ENCODE results near the gene FHDC1. TPM values are rescaled to one million over a fixed set of nuclear protein-coding genes. Genes with fewer than 3 reads are reported as not detected.
"Not testable (repeated sequence)": the region's sequence is repeated elsewhere in the genome, so short reads cannot be mapped to it uniquely, and the experiment has no call there.

Gene FHDC1
- total and polyA plus RNA-seq, 2 experiments from 2014 or later: 0.18 TPM; not detected in 1

DNA sequence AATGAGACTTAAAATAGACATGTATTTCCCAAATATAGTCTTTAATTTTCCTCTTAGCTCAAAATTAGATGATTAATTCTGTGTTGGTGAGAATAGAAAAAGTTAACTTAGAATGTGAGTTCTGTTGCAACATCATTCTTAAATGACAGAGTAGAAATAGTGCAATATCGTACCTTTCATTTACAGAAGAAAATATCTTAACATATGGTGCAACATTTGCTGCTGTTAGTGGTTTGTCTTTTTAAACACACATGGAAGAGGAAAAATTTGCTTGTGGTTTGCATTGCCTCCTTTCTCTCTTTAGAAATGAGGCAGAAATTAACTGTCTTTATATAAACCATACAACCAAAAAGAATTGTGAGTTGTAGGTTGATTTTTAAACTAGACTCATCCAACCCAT, 39.3 kb upstream of the FHDC1 start:
- Histone ChIP-seq H3K9me3 (ENCODE audit: low read depth) (no peaks in the 10 kb centered on the region), H3K27me3 (no peaks in the 10 kb centered on the region), H3K4me1 (ENCODE audit: low read depth) (peaks cover 5% of the 10 kb centered on the region), H3K36me3 (no peaks in the 10 kb centered on the region), H3K4me3 (no peak overlapping the region), H3K27ac (no peak overlapping the region)
- TF ChIP-seq, protein P1, sequence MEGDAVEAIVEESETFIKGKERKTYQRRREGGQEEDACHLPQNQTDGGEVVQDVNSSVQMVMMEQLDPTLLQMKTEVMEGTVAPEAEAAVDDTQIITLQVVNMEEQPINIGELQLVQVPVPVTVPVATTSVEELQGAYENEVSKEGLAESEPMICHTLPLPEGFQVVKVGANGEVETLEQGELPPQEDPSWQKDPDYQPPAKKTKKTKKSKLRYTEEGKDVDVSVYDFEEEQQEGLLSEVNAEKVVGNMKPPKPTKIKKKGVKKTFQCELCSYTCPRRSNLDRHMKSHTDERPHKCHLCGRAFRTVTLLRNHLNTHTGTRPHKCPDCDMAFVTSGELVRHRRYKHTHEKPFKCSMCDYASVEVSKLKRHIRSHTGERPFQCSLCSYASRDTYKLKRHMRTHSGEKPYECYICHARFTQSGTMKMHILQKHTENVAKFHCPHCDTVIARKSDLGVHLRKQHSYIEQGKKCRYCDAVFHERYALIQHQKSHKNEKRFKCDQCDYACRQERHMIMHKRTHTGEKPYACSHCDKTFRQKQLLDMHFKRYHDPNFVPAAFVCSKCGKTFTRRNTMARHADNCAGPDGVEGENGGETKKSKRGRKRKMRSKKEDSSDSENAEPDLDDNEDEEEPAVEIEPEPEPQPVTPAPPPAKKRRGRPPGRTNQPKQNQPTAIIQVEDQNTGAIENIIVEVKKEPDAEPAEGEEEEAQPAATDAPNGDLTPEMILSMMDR (IDR thresholded peaks at IDR 0.05; ENCODE audit: low read depth, low read length): no peak
- DNase-seq (ENCODE audit: low read depth in 1 of 2, low spot score in 1 of 2): peak in 1 of 2 donors; percentile 54

DNA sequence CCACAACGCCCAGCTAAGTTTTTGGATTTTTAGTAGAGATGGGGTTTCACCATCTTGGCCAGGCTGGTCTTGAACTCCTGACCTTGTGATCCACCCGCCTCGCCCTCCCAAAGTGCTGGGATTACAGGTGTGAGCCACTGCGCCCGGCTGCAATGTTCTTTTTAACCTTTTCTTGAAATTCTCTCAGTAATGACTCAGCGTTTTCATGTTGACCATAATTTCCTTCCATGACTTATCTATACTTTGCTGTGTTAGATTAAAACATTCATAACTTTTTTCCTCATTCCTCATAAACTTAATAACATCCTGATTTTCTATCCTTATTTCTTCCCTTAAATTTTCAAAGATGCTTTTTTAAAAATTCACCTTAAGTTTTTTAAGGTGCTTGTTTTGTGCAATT, 38.0 kb upstream of the FHDC1 start:
- H3K4me1 ChIP-seq (ENCODE audit: low read depth); H3K27ac ChIP-seq; H3K27me3 ChIP-seq; H3K9me3 ChIP-seq (ENCODE audit: low read depth); H3K36me3 ChIP-seq; DNase-seq (ENCODE audit: low read depth in 1 of 2, low spot score in 1 of 2); H3K4me3 ChIP-seq: not testable (repeated sequence)

DNA sequence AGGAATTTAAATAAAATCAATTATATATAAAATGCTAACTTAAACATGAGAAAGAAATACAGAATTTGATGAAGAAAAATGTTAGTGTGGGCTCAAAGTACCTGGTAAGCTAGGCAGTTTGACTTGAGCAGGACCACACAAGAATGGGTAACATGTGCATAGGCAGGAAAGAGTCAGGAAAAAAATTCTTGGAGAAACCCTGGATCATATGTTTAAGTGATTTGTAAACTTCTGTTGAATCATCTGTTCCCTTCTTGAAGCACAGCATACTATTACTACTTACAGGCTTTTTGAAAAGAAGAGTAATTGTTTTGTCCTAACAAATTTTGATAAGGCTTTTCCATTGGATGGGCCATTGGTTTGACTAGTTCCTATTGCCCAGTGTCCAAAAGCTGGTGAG, 37.5 kb upstream of the FHDC1 start:
- Histone ChIP-seq H3K4me3 (no peak overlapping the region), H3K27ac (no peak overlapping the region), H3K27me3 (no peaks in the 10 kb centered on the region), H3K9me3 (ENCODE audit: low read depth) (no peaks in the 10 kb centered on the region), H3K4me1 (ENCODE audit: low read depth) (peaks cover 5% of the 10 kb centered on the region), H3K36me3 (no peaks in the 10 kb centered on the region)
- DNase-seq (ENCODE audit: low read depth in 1 of 2, low spot score in 1 of 2): no peak
- TF ChIP-seq, protein P1 (IDR thresholded peaks at IDR 0.05; ENCODE audit: low read depth, low read length): no peak

DNA sequence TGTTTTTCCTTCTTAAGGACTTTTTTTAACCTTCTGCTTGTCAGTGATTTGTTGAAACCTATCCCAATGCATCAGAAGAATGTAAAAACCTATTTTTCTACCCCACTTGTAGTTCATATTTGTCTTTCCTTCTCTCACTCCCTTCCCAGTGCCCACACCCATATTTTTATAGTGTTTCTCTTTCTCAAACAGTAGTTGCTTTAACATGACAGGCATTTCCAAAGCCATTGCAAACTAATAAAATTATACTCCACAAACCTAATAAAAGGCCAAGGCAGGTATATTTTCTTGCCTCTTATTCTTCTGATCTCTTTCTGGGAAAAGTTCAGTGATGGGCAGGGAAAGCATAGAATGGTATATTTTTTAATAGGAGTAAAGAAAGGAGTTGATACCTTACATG, 35.7 kb upstream of the FHDC1 start:
- TF ChIP-seq, protein P1 (IDR thresholded peaks at IDR 0.05; ENCODE audit: low read depth, low read length): no peak
- Histone ChIP-seq H3K4me3 (no peak overlapping the region), H3K9me3 (ENCODE audit: low read depth) (no peaks in the 10 kb centered on the region), H3K27me3 (no peaks in the 10 kb centered on the region), H3K36me3 (no peaks in the 10 kb centered on the region), H3K27ac (no peak overlapping the region), H3K4me1 (ENCODE audit: low read depth) (peaks cover 5% of the 10 kb centered on the region)
- DNase-seq (ENCODE audit: low read depth in 1 of 2, low spot score in 1 of 2): no peak

DNA sequence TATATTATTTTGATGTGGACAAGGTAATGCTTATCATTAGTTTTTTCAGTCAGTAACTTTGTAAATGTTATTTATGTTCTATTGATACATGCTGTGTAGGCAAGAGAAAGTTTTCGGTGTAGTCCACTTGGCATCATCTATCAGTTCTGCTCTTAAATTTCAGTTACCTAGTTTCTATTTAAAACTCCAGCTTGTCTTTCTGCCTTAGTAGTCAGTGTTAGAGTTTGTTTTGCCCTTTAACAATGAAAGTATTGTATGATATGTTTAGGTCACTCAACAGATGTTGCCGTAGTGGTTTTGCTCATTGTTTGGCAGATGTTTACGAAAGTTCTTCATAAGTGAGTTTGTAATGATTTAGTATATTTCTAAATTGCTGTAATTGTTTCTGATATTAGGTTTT, 34.9 kb upstream of the FHDC1 start:
- peak in 1 of 2 donors; percentile 25 for DNase-seq (ENCODE audit: low read depth in 1 of 2, low spot score in 1 of 2)
- TF ChIP-seq, protein P1 (IDR thresholded peaks at IDR 0.05; ENCODE audit: low read depth, low read length): no peak
- H3K9me3 ChIP-seq (ENCODE audit: low read depth): no peaks in the 10 kb centered on the region
- peaks cover 5% of the 10 kb centered on the region for H3K4me1 ChIP-seq (ENCODE audit: low read depth)
- H3K27me3 ChIP-seq: no peaks in the 10 kb centered on the region
- H3K4me3 ChIP-seq: no peak overlapping the region
- no peaks in the 10 kb centered on the region for H3K36me3 ChIP-seq
- H3K27ac ChIP-seq: no peak overlapping the region

DNA sequence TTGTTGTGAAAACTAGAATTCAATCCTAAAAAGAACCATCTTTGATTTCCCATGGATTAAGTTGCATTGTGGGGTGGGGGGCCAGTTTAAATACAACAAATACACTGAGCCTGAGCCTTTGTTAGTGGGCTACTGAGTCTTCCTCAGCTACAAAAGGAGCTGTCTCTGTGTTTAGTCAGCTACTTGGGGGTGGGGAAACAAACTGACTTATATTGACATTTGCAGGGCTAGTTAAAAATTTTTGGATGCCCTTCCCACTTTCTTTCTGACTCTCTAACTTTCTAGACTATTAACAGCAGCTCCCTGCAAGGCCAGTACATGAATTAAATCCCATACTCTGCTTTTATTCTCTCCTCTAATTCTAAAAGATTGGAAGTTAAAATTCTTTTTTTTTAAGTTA, 32.5 kb upstream of the FHDC1 start:
- peaks cover 5% of the 10 kb centered on the region for H3K4me1 ChIP-seq (ENCODE audit: low read depth)
- no peaks in the 10 kb centered on the region for H3K9me3 ChIP-seq (ENCODE audit: low read depth)
- TF ChIP-seq, protein P1 (IDR thresholded peaks at IDR 0.05; ENCODE audit: low read depth, low read length): no peak
- no peak for DNase-seq (ENCODE audit: low read depth in 1 of 2, low spot score in 1 of 2)
- H3K27ac ChIP-seq: no peak overlapping the region
- H3K27me3 ChIP-seq: no peaks in the 10 kb centered on the region
- no peak overlapping the region for H3K4me3 ChIP-seq
- H3K36me3 ChIP-seq: no peaks in the 10 kb centered on the region
